H1 (cell line): ENCODE results near the gene BPIFB6. TPM values are rescaled to one million over a fixed set of nuclear protein-coding genes. Genes with fewer than 3 reads are reported as not detected.

Source experiments
- CTCF ChIA-PET: fragments of 300-600 bp; sonication (Branson Sonifier 250); formaldehyde crosslinking; loops from one replicate; lab custom pipeline; 2021; ENCODE audit not compliant: partially characterized antibody; lab: Charles Lee
- POLR2A ChIA-PET: fragments of 300-600 bp; sonication (Branson Sonifier 250); formaldehyde crosslinking; loops from one replicate; lab custom pipeline; 2021; ENCODE audit warnings: inconsistent platforms; ENCODE audit not compliant: partially characterized antibody; lab: Charles Lee
- DNase-seq, 2 experiments: peaks; one replicate each; pipeline versions ENCODE4 v3.0.0 to v3.0.0-alpha.2; 2010 to 2022; ENCODE audit warnings: low spot score in 2 of 2, low read depth in 1 of 2, mixed read lengths in 1 of 2
- FAIRE-seq: peaks from 2 replicates; lab custom pipeline; 2011; peaks lifted over from hg19 to GRCh38; lab: Jason Lieb, UNC
- H2AFZ ChIP-seq: 2 replicates; pipeline ENCODE4 v1.8.1; 2012; ENCODE audit warnings: low read length, inconsistent platforms
- H2AK5ac ChIP-seq: 2 replicates; pipeline ENCODE4 v1.6.1; 2013; ENCODE audit warnings: low read depth, low read length
- H2BK120ac ChIP-seq: replicated peaks from 2 replicates; pipeline ENCODE3; 2013; ENCODE audit warnings: low read depth, low read length, inconsistent platforms
- H2BK12ac ChIP-seq: 2 replicates; pipeline ENCODE4 v1.6.1; 2013; ENCODE audit warnings: low read depth, low read length
- H2BK15ac ChIP-seq: 2 replicates; pipeline ENCODE4 v1.6.1; 2013; ENCODE audit warnings: low read length
- H2BK20ac ChIP-seq: 2 replicates; pipeline ENCODE4 v1.6.1; 2013; ENCODE audit warnings: low read length
- H2BK5ac ChIP-seq: 2 replicates; pipeline ENCODE4 v1.6.1; 2013; ENCODE audit warnings: low read depth, low read length
- H3K14ac ChIP-seq: 2 replicates; pipeline ENCODE4 v1.6.1; 2013; ENCODE audit warnings: inconsistent platforms; ENCODE audit not compliant: insufficient read length
- H3K18ac ChIP-seq: 2 replicates; pipeline ENCODE4 v1.6.1; 2013; ENCODE audit warnings: low read length; ENCODE audit errors: extremely low read depth
- H3K23ac ChIP-seq: 2 replicates; pipeline ENCODE4 v1.6.1; 2013; ENCODE audit warnings: inconsistent platforms; ENCODE audit not compliant: insufficient read length
- H3K23me2 ChIP-seq: 2 replicates; pipeline ENCODE4 v1.6.1; 2013; ENCODE audit warnings: low read depth, low read length
- H3K27ac ChIP-seq: 2 replicates; pipeline ENCODE4 v1.6.1; 2011; ENCODE audit warnings: low read depth, low read length, inconsistent platforms
- H3K27me3 ChIP-seq, 4 experiments: replicated peaks in 1 of 4; 1 replicate in 1 of 4; 2 replicates in 3 of 4; pipeline versions ENCODE4 v1.6.1 to v1.8.1; 2011 to 2013; ENCODE audit warnings: low read length in 3 of 4, mild to moderate bottlenecking in 3 of 4, inconsistent platforms in 2 of 4, mixed read lengths in 2 of 4, moderate library complexity in 1 of 4; ENCODE audit not compliant: control insufficient read depth in 3 of 4, insufficient read depth in 3 of 4; ENCODE audit errors: extremely low read depth in 1 of 4
- H3K36me3 ChIP-seq, 4 experiments: 2 replicates each; pipeline versions ENCODE4 v1.6.1 to v1.8.1; 2011 to 2013; ENCODE audit warnings: mild to moderate bottlenecking in 4 of 4, low read length in 3 of 4, moderate library complexity in 2 of 4, control low read depth in 1 of 4, inconsistent platforms in 1 of 4; ENCODE audit not compliant: insufficient read depth in 4 of 4, control insufficient read depth in 2 of 4
- H3K4ac ChIP-seq: replicated peaks from 2 replicates; pipeline ENCODE3; 2013; ENCODE audit warnings: low read length, low read depth, mixed read lengths, inconsistent platforms; ENCODE audit not compliant: insufficient read length
- H3K4me1 ChIP-seq, 4 experiments: replicated peaks in 1 of 4; 1 replicate in 1 of 4; 2 replicates in 3 of 4; pipeline versions ENCODE4 v1.6.1 to v1.8.1; 2011 to 2013; ENCODE audit warnings: low read length in 3 of 4, inconsistent platforms in 2 of 4, mixed read lengths in 1 of 4; ENCODE audit not compliant: insufficient read depth in 4 of 4, control insufficient read depth in 3 of 4
- H3K4me2 ChIP-seq, 2 experiments: 2 replicates each; pipeline versions ENCODE4 v1.6.1 to v1.8.1; 2011 to 2013; ENCODE audit warnings: low read depth in 2 of 2, low read length in 2 of 2, control low read depth in 1 of 2, inconsistent platforms in 1 of 2, mild to moderate bottlenecking in 1 of 2; ENCODE audit not compliant: insufficient read depth in 1 of 2
- H3K4me3 ChIP-seq, 4 experiments: fragments of 200-600, 300-600 bp in 1 of 4; sonication (generic), shearing (Covaris generic), sonication (Bioruptor Twin) in 1 of 4; 2 replicates each; pipeline versions ENCODE4 v1.5.1 to v1.8.1; 2011 to 2016; ENCODE audit warnings: low read length in 4 of 4, low read depth in 3 of 4, control low read depth in 2 of 4, inconsistent platforms in 2 of 4, mild to moderate bottlenecking in 2 of 4, mixed read lengths in 1 of 4, moderate library complexity in 1 of 4; ENCODE audit not compliant: insufficient read depth in 2 of 4; ENCODE audit errors: extremely low read depth in 1 of 4
- H3K56ac ChIP-seq: replicated peaks from 2 replicates; pipeline ENCODE3; 2013; ENCODE audit warnings: low read depth, mild to moderate bottlenecking, mixed read lengths, low read length, inconsistent platforms; ENCODE audit not compliant: insufficient read length
- H3K79me1 ChIP-seq: 2 replicates; pipeline ENCODE4 v1.6.1; 2013; ENCODE audit warnings: low read depth, low read length, control low read depth
- H3K79me2 ChIP-seq, 2 experiments: 2 replicates each; pipeline versions ENCODE4 v1.6.1 to v1.8.1; 2012 to 2013; ENCODE audit warnings: low read length in 2 of 2, mild to moderate bottlenecking in 2 of 2, inconsistent platforms in 1 of 2; ENCODE audit not compliant: insufficient read depth in 2 of 2, control insufficient read depth in 1 of 2
- H3K9ac ChIP-seq, 4 experiments: replicated peaks in 1 of 4; 1 replicate in 1 of 4; 2 replicates in 3 of 4; pipeline versions ENCODE4 v1.6.1 to v1.8.1; 2011 to 2013; ENCODE audit warnings: low read depth in 3 of 4, low read length in 3 of 4, control low read depth in 2 of 4, mild to moderate bottlenecking in 2 of 4, moderate library complexity in 2 of 4, inconsistent platforms in 1 of 4; ENCODE audit errors: extremely low read depth in 1 of 4
- H3K9me3 ChIP-seq, 2 experiments: 2 replicates each; pipeline versions ENCODE4 v1.6.1 to v1.8.1; 2012 to 2013; ENCODE audit warnings: mild to moderate bottlenecking in 2 of 2, moderate library complexity in 2 of 2, control low read depth in 1 of 2, inconsistent platforms in 1 of 2, low read depth in 1 of 2, low read length in 1 of 2, mixed read lengths in 1 of 2; ENCODE audit not compliant: insufficient read depth in 2 of 2
- H4K20me1 ChIP-seq, 2 experiments: replicated peaks in 1 of 2; 2 replicates each; pipeline versions ENCODE3 to v1.8.1; 2011 to 2013; ENCODE audit warnings: inconsistent platforms in 2 of 2, low read length in 2 of 2, mild to moderate bottlenecking in 1 of 2; ENCODE audit not compliant: insufficient read depth in 2 of 2, control insufficient read depth in 1 of 2
- H4K5ac ChIP-seq: 2 replicates; pipeline ENCODE4 v1.6.1; 2013; ENCODE audit warnings: low read length, low read depth, mixed read lengths, inconsistent platforms; ENCODE audit not compliant: insufficient read length
- H4K8ac ChIP-seq: 2 replicates; pipeline ENCODE4 v1.8.0; 2013; ENCODE audit warnings: mild to moderate bottlenecking, moderate library complexity, low read length, inconsistent platforms; ENCODE audit not compliant: insufficient read depth; ENCODE audit errors: extremely low read depth
- H4K91ac ChIP-seq: replicated peaks from 2 replicates; pipeline ENCODE3; 2013; ENCODE audit warnings: low read length, mixed read lengths, inconsistent platforms; ENCODE audit not compliant: insufficient read length
- BACH1 ChIP-seq: IDR thresholded peaks from 2 replicates; pipeline ENCODE4 v1.6.1; 2012; ENCODE audit warnings: low read length, improper control_type of control experiment
- CBX5 ChIP-seq: fragments of 300-800, 300-1000 bp; sonication (generic); IDR thresholded peaks from 2 replicates; pipeline ENCODE4 v1.7.1; 2016; ENCODE audit warnings: antibody characterized with exemption, low read length, low read depth
- CEBPB ChIP-seq: IDR thresholded peaks from 2 replicates; pipeline ENCODE4 v1.6.1; 2012; ENCODE audit warnings: low read depth, low read length
- CREB1 ChIP-seq: IDR thresholded peaks from 2 replicates; pipeline ENCODE4 v1.6.1; 2012; ENCODE audit warnings: inconsistent platforms
- GTF2F1 ChIP-seq: IDR thresholded peaks from 2 replicates; pipeline ENCODE4 v1.6.1; 2012; ENCODE audit warnings: low read depth, low read length, improper control_type of control experiment, borderline replicate concordance
- JUND ChIP-seq: IDR thresholded peaks from 2 replicates; pipeline ENCODE4 v1.6.1; 2011; ENCODE audit warnings: mild to moderate bottlenecking, improper control_type of control experiment, low read length
- KDM1A ChIP-seq: fragments of 200-600, 300-600 bp; sonication (generic); IDR thresholded peaks from 2 replicates; pipeline ENCODE4 v1.7.1; 2016; ENCODE audit warnings: mild to moderate bottlenecking, low read length, borderline replicate concordance
- RXRA ChIP-seq: IDR thresholded peaks from 2 replicates; pipeline ENCODE4 v1.6.1; 2011; ENCODE audit warnings: low read depth, mild to moderate bottlenecking, low read length, moderate library complexity; ENCODE audit not compliant: insufficient read depth
- SIRT6 ChIP-seq: IDR thresholded peaks from one replicate; pipeline ENCODE4 v1.7.1; 2012; ENCODE audit warnings: low read length, inconsistent platforms
- WGBS, 2 experiments: shearing (Covaris generic) in 1 of 2; methylation state at CpG; one replicate each; pipeline versions ENCODE4 v1.1.6 to v1.1.7; 2013 to 2015; ENCODE audit warnings: low lambda C conversion rate in 2 of 2, mixed read lengths in 2 of 2, inconsistent platforms in 1 of 2, low coverage in 1 of 2, missing lambda C conversion rate in 1 of 2; ENCODE audit not compliant: insufficient replicate concordance in 2 of 2, insufficient coverage in 1 of 2, insufficient read length in 1 of 2; ENCODE audit errors: extremely low coverage in 1 of 2, missing lambda C conversion rate in 1 of 2; 5-methylcytosine and 5-hydroxymethylcytosine counted together
- polyA plus RNA-seq, 7 experiments: library from polyadenylated mRNA; depleted of rRNA in 3 of 7; stranded (reverse) in 5 of 7; unstranded in 2 of 7; fragments of >200 nt in 5 of 7; fragments of 200-250 nt in 2 of 7; gene quantifications; 1 replicate in 5 of 7; 2 replicates in 1 of 7; 4 replicates in 1 of 7; pipeline versions ENCODE4 v1.2.1 to v1.2.3, GENCODE V29; 2011 to 2013; ENCODE audit warnings: missing spikeins in 2 of 7, mixed read lengths in 2 of 7
- total RNA-seq: library from RNA; stranded (reverse); fragmentation: NEBNext Ultra II Directional; extraction: Animal tissue kit (Norgen Biotek cat#: 25700); gene quantifications from 2 replicates; pipeline ENCODE4 v1.2.1, GENCODE V29; 2021

Gene BPIFB6
- total and polyA plus RNA-seq, 2 of the 8 experiments (the other 6 are each of a cell fraction or from before 2014, with no cell fraction given) = not detected

GRCh38 chr20:33030569-33030968 is 879 bp upstream of the BPIFB6 start:
- WGBS, 2 experiments = 89% methylated on average over 6 of the region's 6 CpGs; no CpG with 5 or more reads in 1 of the 2 experiments
- H2AFZ ChIP-seq = no peak overlapping the region
- H2BK5ac ChIP-seq = no peak overlapping the region
- H3K9me3 ChIP-seq = no peaks in the 10 kb centered on the region
- no peak overlapping the region for H3K4me2 ChIP-seq
- no peak overlapping the region for H3K56ac ChIP-seq
- no peak overlapping the region for H3K9ac ChIP-seq
- no peaks in the 10 kb centered on the region for H3K23me2 ChIP-seq
- no peak overlapping the region for H2BK20ac ChIP-seq
- no peak overlapping the region for H4K8ac ChIP-seq
- no peaks in the 10 kb centered on the region for H3K4me1 ChIP-seq
- no peak overlapping the region for H3K27ac ChIP-seq
- DNase-seq (no peak), FAIRE-seq (no peak)
- TF ChIP-seq GTF2F1 (no peak), CEBPB (no peak), RXRA (no peak), BACH1 (no peak), CREB1 (no peak), KDM1A (no peak), CBX5 (no peak), SIRT6 (no peak), JUND (no peak)
- no peak overlapping the region for H2BK15ac ChIP-seq
- ChIA-PET POLR2A (no interaction called here), CTCF (interaction anchor here (0.6 to 1.6 kb wide), 5 partner anchors 12 to 121 kb away, joined by 3 to 4 read pairs (median 3); no protein-coding TSS in a partner anchor)
- H3K4me3 ChIP-seq = no peak overlapping the region
- H4K91ac ChIP-seq = no peak overlapping the region
- H3K79me2 ChIP-seq = no peaks in the 10 kb centered on the region
- no peak overlapping the region for H3K14ac ChIP-seq
- H3K23ac ChIP-seq = no peak overlapping the region
- H3K4ac ChIP-seq = no peak overlapping the region
- H3K36me3 ChIP-seq = no peaks in the 10 kb centered on the region
- H2BK120ac ChIP-seq = no peak overlapping the region
- no peaks in the 10 kb centered on the region for H3K27me3 ChIP-seq
- no peaks in the 10 kb centered on the region for H3K79me1 ChIP-seq
- H2BK12ac ChIP-seq = no peak overlapping the region
- H3K18ac ChIP-seq = no peak overlapping the region
- H2AK5ac ChIP-seq = no peak overlapping the region
- peaks cover 0 to 2% of the 10 kb centered on the region in 2 experiments for H4K20me1 ChIP-seq
- no peak overlapping the region for H4K5ac ChIP-seq
